Smooth muscle cell (in vitro differentiated cells): Measurements from ENCODE around the gene COX19. TPM values are rescaled to one million over a fixed set of nuclear protein-coding genes. Genes with fewer than 3 reads are reported as not detected.
A peak's percentile ranks its signal among the peaks of the same experiment; 100 is the strongest.

ENCODE experiments used
- DNase-seq: peaks from one replicate; lab custom pipeline; 2025; ENCODE audit not compliant: unreplicated experiment; lab: John Stamatoyannopoulos, UW
- H2AFZ ChIP-seq: fragments of 200-600 bp; sonication (generic); 2 replicates; pipeline ENCODE4 v1.6.0; 2016; ENCODE audit warnings: antibody characterized with exemption, low read depth, mild to moderate bottlenecking
- H3F3A ChIP-seq: fragments of 200-600 bp; sonication (generic); 2 replicates; pipeline ENCODE4 v1.6.0; 2017; ENCODE audit warnings: antibody characterized with exemption, low read depth
- H3K27ac ChIP-seq: fragments of 200-600 bp; sonication (generic); 2 replicates; pipeline ENCODE4 v1.5.1; 2016; ENCODE audit warnings: low read depth, mild to moderate bottlenecking
- H3K27me3 ChIP-seq: fragments of 200-600 bp; sonication (generic); 2 replicates; pipeline ENCODE4 v1.6.1; 2016; ENCODE audit warnings: low read depth, mild to moderate bottlenecking
- H3K36me3 ChIP-seq: fragments of 200-600 bp; sonication (generic); 2 replicates; pipeline ENCODE4 v1.5.1; 2016; ENCODE audit warnings: low read depth
- H3K4me1 ChIP-seq: fragments of 200-600 bp; sonication (generic); 2 replicates; pipeline ENCODE4 v1.5.1; 2016; ENCODE audit warnings: low read depth
- H3K4me2 ChIP-seq: fragments of 200-600 bp; sonication (generic); 2 replicates; pipeline ENCODE4 v1.6.0; 2016; ENCODE audit warnings: mild to moderate bottlenecking
- H3K4me3 ChIP-seq: fragments of 200-600 bp; sonication (generic); 2 replicates; pipeline ENCODE4 v1.5.1; 2016; ENCODE audit warnings: mild to moderate bottlenecking
- H3K79me2 ChIP-seq: fragments of 200-600 bp; sonication (generic); 2 replicates; pipeline ENCODE4 v1.6.0; 2016; ENCODE audit warnings: low read depth, mild to moderate bottlenecking
- H3K9ac ChIP-seq: fragments of 200-600 bp; sonication (generic); 2 replicates; pipeline ENCODE4 v1.6.0; 2016; ENCODE audit warnings: low read depth
- H3K9me3 ChIP-seq: fragments of 200-600 bp; sonication (generic); replicated peaks from 2 replicates; pipeline ENCODE4 v1.5.1; 2016; ENCODE audit warnings: low read depth
- H4K20me1 ChIP-seq: fragments of 200-600 bp; sonication (generic); 2 replicates; pipeline ENCODE4 v1.6.0; 2016; ENCODE audit warnings: low read depth
- WGBS: methylation state at CpG from one replicate; pipeline ENCODE4 v1.1.7; 2016; ENCODE audit warnings: low lambda C conversion rate; 5-methylcytosine and 5-hydroxymethylcytosine counted together
- polyA plus RNA-seq: library from polyadenylated mRNA; unstranded; fragments of >200 nt; fragmentation: Nextera tagmentation; extraction: Ambion mirVana; gene quantifications from 2 replicates; pipeline ENCODE4 v1.2.1, GENCODE V29; 2016
- total RNA-seq: library from RNA; depleted of rRNA; stranded (reverse); fragments of >200 nt; gene quantifications from 2 replicates; pipeline ENCODE4 v1.2.3, GENCODE V29; 2014
- TF ChIP-seq, protein P1 (sequence below): fragments of 200-600 bp; sonication (generic); IDR thresholded peaks from 2 replicates; pipeline ENCODE4 v1.5.1; 2017; ENCODE audit warnings: borderline replicate concordance, mild to moderate bottlenecking, antibody characterized with exemption; ENCODE audit not compliant: insufficient read depth, poor library complexity, severe bottlenecking

The COX19 gene
- total and polyA plus RNA-seq, 2 experiments from 2014 or later = 10.0 to 10.4 TPM

DNA sequence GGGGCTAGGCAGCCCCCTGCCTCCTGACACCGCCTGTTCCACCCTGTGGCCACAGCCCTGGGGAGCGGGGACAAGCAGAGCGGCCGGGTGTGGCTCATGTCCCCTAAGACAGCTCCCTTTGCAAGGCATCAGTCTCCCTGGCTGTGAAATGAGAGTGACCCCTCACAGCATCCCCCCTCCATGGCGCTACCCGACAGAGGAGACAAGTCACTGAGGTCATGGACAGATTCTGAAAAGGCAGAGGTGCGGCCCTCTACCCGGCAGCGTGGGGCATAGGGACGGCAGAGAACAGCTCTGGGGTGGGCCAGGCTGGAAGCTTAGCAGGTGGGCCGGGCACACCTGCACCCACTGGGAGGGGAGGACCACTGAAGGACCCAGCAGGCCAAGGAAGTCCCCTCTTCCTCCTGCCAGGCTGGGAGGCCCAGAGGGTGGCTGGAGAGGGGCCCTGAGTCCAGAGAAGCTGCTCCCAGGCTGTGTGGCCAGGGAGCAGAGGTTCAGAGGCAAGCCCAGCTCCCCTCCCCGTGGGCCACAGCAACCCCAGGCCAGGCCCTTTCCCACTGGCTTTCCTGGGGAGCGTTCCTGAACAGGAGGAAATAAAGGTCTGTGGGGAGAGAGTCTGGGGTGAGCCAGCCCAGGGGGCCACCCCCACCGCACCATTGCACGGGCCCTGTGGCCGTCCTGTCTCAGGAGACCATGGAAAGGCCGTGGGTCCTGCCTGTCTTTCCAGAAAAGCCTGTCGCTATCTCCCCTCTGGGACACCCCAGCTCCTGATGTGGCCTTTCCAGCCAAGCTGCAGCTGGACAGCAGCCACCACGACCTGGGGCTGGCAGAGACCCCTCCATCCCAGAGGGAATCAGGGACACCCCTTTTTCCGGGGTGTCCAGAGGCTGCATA is 22.6 kb downstream of the COX19 start:
- Histone ChIP-seq H3K9ac (no peak overlapping the region), H2AFZ (no peak overlapping the region), H3K79me2 (no peaks in the 10 kb centered on the region), H3K27me3 (peaks cover 30% of the 10 kb centered on the region), H3F3A (no peaks in the 10 kb centered on the region), H3K27ac (no peak overlapping the region), H3K9me3 (no peaks in the 10 kb centered on the region), H3K36me3 (no peaks in the 10 kb centered on the region), H3K4me1 (no peaks in the 10 kb centered on the region), H3K4me2 (no peak overlapping the region), H4K20me1 (peaks cover 20% of the 10 kb centered on the region), H3K4me3 (peak overlapping the region; percentile 54)
- DNase-seq = no peak
- whole genome bisulfite sequencing = 81% methylated on average over 20 of the region's 20 CpGs
- TF ChIP-seq, protein P1, sequence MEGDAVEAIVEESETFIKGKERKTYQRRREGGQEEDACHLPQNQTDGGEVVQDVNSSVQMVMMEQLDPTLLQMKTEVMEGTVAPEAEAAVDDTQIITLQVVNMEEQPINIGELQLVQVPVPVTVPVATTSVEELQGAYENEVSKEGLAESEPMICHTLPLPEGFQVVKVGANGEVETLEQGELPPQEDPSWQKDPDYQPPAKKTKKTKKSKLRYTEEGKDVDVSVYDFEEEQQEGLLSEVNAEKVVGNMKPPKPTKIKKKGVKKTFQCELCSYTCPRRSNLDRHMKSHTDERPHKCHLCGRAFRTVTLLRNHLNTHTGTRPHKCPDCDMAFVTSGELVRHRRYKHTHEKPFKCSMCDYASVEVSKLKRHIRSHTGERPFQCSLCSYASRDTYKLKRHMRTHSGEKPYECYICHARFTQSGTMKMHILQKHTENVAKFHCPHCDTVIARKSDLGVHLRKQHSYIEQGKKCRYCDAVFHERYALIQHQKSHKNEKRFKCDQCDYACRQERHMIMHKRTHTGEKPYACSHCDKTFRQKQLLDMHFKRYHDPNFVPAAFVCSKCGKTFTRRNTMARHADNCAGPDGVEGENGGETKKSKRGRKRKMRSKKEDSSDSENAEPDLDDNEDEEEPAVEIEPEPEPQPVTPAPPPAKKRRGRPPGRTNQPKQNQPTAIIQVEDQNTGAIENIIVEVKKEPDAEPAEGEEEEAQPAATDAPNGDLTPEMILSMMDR = no peak

DNA sequence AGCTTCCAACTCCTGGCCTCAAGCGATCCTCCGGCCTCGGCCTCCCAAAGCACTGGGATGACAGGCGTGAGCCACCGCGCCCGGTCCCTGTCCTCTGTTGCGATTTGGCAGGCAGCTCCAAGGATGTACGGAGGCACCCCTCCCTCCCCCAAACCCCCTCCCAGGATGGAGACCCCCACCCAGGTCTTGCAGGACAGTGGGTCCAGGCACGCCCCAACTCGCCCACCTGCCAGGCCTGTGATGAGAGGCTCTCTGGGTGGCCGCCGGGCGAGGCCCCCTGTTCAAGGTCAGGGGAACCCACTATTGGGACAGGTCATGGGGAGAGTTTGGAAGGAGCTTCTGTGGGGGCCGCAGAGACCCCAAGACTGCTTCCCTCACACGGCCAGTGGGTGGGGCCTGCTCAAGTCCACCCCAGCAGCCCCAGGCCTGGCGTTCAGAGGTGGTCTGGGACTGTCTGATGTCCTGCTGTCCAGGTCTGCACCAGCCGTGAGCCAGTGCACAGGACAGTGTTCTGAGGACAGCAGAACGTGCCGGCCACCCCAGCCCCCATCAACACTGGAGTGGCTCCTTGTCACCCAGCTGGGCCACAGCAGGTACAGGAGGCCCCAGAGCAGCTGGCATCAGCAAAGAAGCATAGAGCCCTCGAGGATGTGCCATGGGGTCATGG is 23.3 kb downstream of the COX19 start:
- Histone ChIP-seq H3K4me1 (no peaks in the 10 kb centered on the region), H3K79me2 (no peaks in the 10 kb centered on the region), H3K36me3 (no peaks in the 10 kb centered on the region), H3K27ac (no peak overlapping the region), H2AFZ (no peak overlapping the region), H4K20me1 (peaks cover 20% of the 10 kb centered on the region), H3K9me3 (no peaks in the 10 kb centered on the region), H3F3A (no peaks in the 10 kb centered on the region), H3K4me3 (no peak overlapping the region), H3K9ac (no peak overlapping the region), H3K27me3 (peaks cover 30% of the 10 kb centered on the region), H3K4me2 (no peak overlapping the region)
- no peak for DNase-seq
- WGBS = 94% methylated on average over 21 of the region's 21 CpGs
- TF ChIP-seq, protein P1 = no peak

DNA sequence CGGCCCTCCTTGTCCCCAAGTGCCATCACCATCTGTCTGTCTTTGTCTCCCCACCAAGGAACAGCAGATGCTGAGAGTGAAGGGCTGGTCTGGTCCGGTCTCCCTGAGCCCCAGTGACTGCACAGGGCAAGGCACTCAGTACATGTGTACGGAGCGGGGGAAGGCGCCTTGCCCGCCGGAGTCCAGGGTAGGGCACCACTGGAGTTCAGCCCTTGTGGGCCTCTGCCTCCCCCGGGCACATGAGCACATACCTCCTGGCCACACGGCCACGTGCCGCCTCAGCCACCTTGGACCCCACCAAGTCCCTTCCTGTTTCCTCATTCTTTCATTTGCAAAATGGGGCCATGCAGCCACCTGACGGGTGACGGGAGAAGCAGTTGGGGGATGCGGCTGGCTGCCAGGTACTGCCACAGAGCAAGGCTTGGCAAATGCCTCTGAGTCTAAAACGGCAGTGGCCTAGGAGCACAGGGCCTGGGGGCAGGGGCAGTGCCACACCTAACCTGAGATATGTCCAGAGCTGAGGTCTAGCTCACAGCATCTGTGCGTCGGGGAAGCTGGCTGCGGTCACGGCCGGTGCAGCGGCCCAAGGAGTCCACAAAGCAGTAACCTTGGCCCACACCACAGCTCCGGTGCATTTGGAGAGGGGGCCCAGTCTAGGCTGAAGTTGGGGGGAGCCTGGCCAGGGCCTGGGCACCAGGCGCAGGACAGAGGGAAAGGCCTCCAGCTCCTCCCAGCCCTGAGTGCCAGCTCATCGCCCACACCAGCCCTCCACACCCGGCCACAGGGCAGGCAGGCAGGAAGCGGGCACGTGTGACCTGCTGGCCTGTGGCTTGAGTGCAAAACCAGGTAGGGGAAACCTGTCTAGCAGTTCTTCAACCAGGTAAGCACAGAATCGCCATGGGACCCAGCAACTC is 26.1 kb downstream of the COX19 start:
- no peak for DNase-seq
- Histone ChIP-seq H3K4me3 (no peak overlapping the region), H3K9ac (no peak overlapping the region), H3K9me3 (no peaks in the 10 kb centered on the region), H2AFZ (no peak overlapping the region), H4K20me1 (peaks cover 12% of the 10 kb centered on the region), H3K4me2 (no peak overlapping the region), H3F3A (no peaks in the 10 kb centered on the region), H3K36me3 (no peaks in the 10 kb centered on the region), H3K4me1 (no peaks in the 10 kb centered on the region), H3K79me2 (no peaks in the 10 kb centered on the region), H3K27me3 (peaks cover 16% of the 10 kb centered on the region), H3K27ac (no peak overlapping the region)
- TF ChIP-seq, protein P1 = no peak
- WGBS = 93% methylated on average over 28 of the region's 28 CpGs
